ENCODE data around the gene SPATA13.
"Not testable (repeated sequence)": the region's sequence is repeated elsewhere in the genome, so short reads cannot be mapped to it uniquely, and the experiment has no call there.

The SPATA13 gene

GRCh38 chr13:24160458-24161009 is at the start of gene SPATA13:
Gene SPATA13 (plus strand): TSS chr13:24160720. CDS start chr13:24222930, 62,210 bp downstream.
- peak; percentile 87 for DNase-seq

- DNase-seq: no peak
These were observed 47.7 kb upstream of the SPATA13 start for GRCh38 chr13:24112791-24113190.

GRCh38 chr13:24115671-24116070 is 44.8 kb upstream of the SPATA13 start:
- no peak for DNase-seq

- DNase-seq: no peak
These were observed 44.4 kb upstream of the SPATA13 start for GRCh38 chr13:24116131-24116530.

GRCh38 chr13:24118576-24118975 is 41.9 kb upstream of the SPATA13 start:
- no peak for DNase-seq

- no peak for DNase-seq
These were observed 40.7 kb upstream of the SPATA13 start for GRCh38 chr13:24119626-24120508.

GRCh38 chr13:24122045-24122444 is 38.5 kb upstream of the SPATA13 start:
- DNase-seq: not testable (repeated sequence)

- DNase-seq: no peak
These were observed 38.0 kb upstream of the SPATA13 start for GRCh38 chr13:24122569-24122968.

- DNase-seq: no peak
These were observed 36.8 kb upstream of the SPATA13 start for GRCh38 chr13:24123761-24124160.

GRCh38 chr13:24124789-24125476 is 35.6 kb upstream of the SPATA13 start:
- DNase-seq: no peak

GRCh38 chr13:24127116-24127631 is 33.3 kb upstream of the SPATA13 start:
- DNase-seq: no peak

- DNase-seq: no peak
These were observed 32.4 kb upstream of the SPATA13 start for GRCh38 chr13:24128112-24128511.

GRCh38 chr13:24128962-24129361 is 31.6 kb upstream of the SPATA13 start:
- no peak for DNase-seq

GRCh38 chr13:24129914-24130774 is 30.4 kb upstream of the SPATA13 start:
- DNase-seq: no peak

- no peak for DNase-seq
These were observed 28.8 kb upstream of the SPATA13 start for GRCh38 chr13:24131749-24132148.

- no peak for DNase-seq
These were observed 27.3 kb upstream of the SPATA13 start for GRCh38 chr13:24133021-24133795.

GRCh38 chr13:24134231-24134630 is 26.3 kb upstream of the SPATA13 start:
- no peak for DNase-seq

- DNase-seq: peak; percentile 53
These were observed 25.8 kb upstream of the SPATA13 start for GRCh38 chr13:24134757-24135156.

GRCh38 chr13:24135674-24136300 is 24.7 kb upstream of the SPATA13 start:
- DNase-seq: peak; percentile 64

GRCh38 chr13:24138911-24139310 is 21.6 kb upstream of the SPATA13 start:
- no peak for DNase-seq

GRCh38 chr13:24141333-24141910 is 19.1 kb upstream of the SPATA13 start:
- DNase-seq: peak; percentile 43
